HepG2 (cell line): ENCODE results near the gene FHDC1. TPM values are rescaled to one million over a fixed set of nuclear protein-coding genes. Genes with fewer than 3 reads are reported as not detected.

Experiments
- ATAC-seq: fragments of 200-7000 bp; cut with Tn5 transposase; 3 replicates; pipeline ENCODE4 v1.9.1; 2020; ENCODE audit warnings: mild to moderate bottlenecking, moderate library complexity
- BruUV-seq: library from RNA; stranded (reverse); fragments of 400-500 nt; replicated peaks from 2 replicates; lab custom pipeline; 2021; lab: Mats Ljungman, UMichigan
- CTCF ChIA-PET: fragments of 300-600 bp; formaldehyde crosslinking; extraction: SDS; loops from one replicate; lab custom pipeline; 2021; ENCODE audit warnings: low total read pairs, inconsistent platforms, low intra/inter-chr PET ratio; lab: Yijun Ruan, JAX
- POLR2A ChIA-PET: fragments of 350-600 bp; sonication (Branson Sonifier 250); formaldehyde crosslinking; loops from one replicate; lab custom pipeline; 2020; ENCODE audit warnings: antibody characterized with exemption, inconsistent platforms; lab: Yijun Ruan, JAX
- DNase-seq: peaks from one replicate; pipeline ENCODE4 v3.0.0-alpha.2; 2015; ENCODE audit warnings: low spot score
- FAIRE-seq: peaks from 3 replicates; lab custom pipeline; 2011; peaks lifted over from hg19 to GRCh38; lab: Jason Lieb, UNC
- H2AFZ ChIP-seq: one replicate; pipeline ENCODE4 v1.6.1; 2011; ENCODE audit warnings: low read length, inconsistent platforms
- H3K27ac ChIP-seq: fragments of 300-600 bp; 3 replicates; pipeline ENCODE4 v1.8.0; 2011; ENCODE audit warnings: mixed run types, mild to moderate bottlenecking, mixed read lengths, low read length, inconsistent platforms; ENCODE audit not compliant: insufficient read depth; ENCODE audit errors: extremely low read length
- H3K27me3 ChIP-seq, 2 experiments: fragments of 200-600 bp in 1 of 2; 2 replicates in 1 of 2; 3 replicates in 1 of 2; pipeline versions ENCODE4 v1.6.0 to v1.8.0; 2011; ENCODE audit warnings: low read length in 2 of 2, mild to moderate bottlenecking in 2 of 2, moderate library complexity in 2 of 2, inconsistent platforms in 1 of 2; ENCODE audit not compliant: insufficient read depth in 2 of 2, control insufficient read depth in 1 of 2
- H3K36me3 ChIP-seq, 2 experiments: fragments of 200-600 bp in 1 of 2; replicated peaks in 1 of 2; 2 replicates in 1 of 2; 3 replicates in 1 of 2; pipeline versions ENCODE4 v1.5.1 to v1.8.0; 2011; ENCODE audit warnings: low read length in 2 of 2, inconsistent platforms in 1 of 2; ENCODE audit not compliant: insufficient read depth in 2 of 2, control insufficient read depth in 1 of 2
- H3K4me1 ChIP-seq: 2 replicates; pipeline ENCODE4 v1.5.1; 2012; ENCODE audit warnings: low read length, inconsistent platforms; ENCODE audit not compliant: insufficient read depth
- H3K4me2 ChIP-seq: 2 replicates; pipeline ENCODE4 v1.6.0; 2011; ENCODE audit warnings: low read depth, low read length, inconsistent platforms
- H3K4me3 ChIP-seq, 3 experiments: fragments of 200-600 bp in 1 of 3; sonication (generic), shearing (Covaris generic) in 1 of 3; replicated peaks in 1 of 3; 2 replicates each; pipeline ENCODE4 v1.5.1; 2011 to 2016; ENCODE audit warnings: low read length in 3 of 3, inconsistent platforms in 2 of 3, low read depth in 2 of 3, mild to moderate bottlenecking in 2 of 3, control low read depth in 1 of 3, mixed read lengths in 1 of 3; ENCODE audit not compliant: insufficient read depth in 1 of 3
- H3K79me2 ChIP-seq: one replicate; pipeline ENCODE4 v1.6.1; 2011; ENCODE audit warnings: low read length, inconsistent platforms; ENCODE audit not compliant: insufficient read depth
- H3K9ac ChIP-seq: 2 replicates; pipeline ENCODE4 v1.6.0; 2011; ENCODE audit warnings: mild to moderate bottlenecking, low read depth, low read length, inconsistent platforms; ENCODE audit not compliant: insufficient read depth
- H3K9me3 ChIP-seq: 2 replicates; pipeline ENCODE4 v1.5.1; 2012; ENCODE audit warnings: mild to moderate bottlenecking, low read length
- H4K20me1 ChIP-seq: 2 replicates; pipeline ENCODE4 v1.6.0; 2011; ENCODE audit warnings: inconsistent platforms, mild to moderate bottlenecking, low read length, moderate library complexity; ENCODE audit not compliant: insufficient read depth
- ATF7-NPFF ChIP-seq: sonication (generic); formaldehyde crosslinking; IDR thresholded peaks from 2 replicates; pipeline ENCODE4 v1.8.1; 2023; ENCODE audit warnings: mild to moderate bottlenecking, low read depth, missing genetic modification reagents, moderate library complexity
- ATRX ChIP-seq: sonication (generic); formaldehyde crosslinking; IDR thresholded peaks from 2 replicates; pipeline ENCODE4 v1.4.0; 2020; ENCODE audit warnings: missing genetic modification reagents, borderline replicate concordance
- HDAC1 ChIP-seq: sonication (generic); formaldehyde crosslinking; IDR thresholded peaks from 2 replicates; pipeline ENCODE4 v1.5.1; 2020; ENCODE audit warnings: mild to moderate bottlenecking, missing genetic modification reagents
- HOXA5 ChIP-seq: sonication (generic); formaldehyde crosslinking; IDR thresholded peaks from 2 replicates; pipeline ENCODE4 v1.4.0; 2020; ENCODE audit warnings: missing genetic modification reagents
- JUND ChIP-seq: sonication (generic); formaldehyde crosslinking; IDR thresholded peaks from 2 replicates; pipeline ENCODE4 v1.8.0; 2022; ENCODE audit warnings: mild to moderate bottlenecking, missing genetic modification reagents
- MED13 ChIP-seq: sonication (generic); formaldehyde crosslinking; IDR thresholded peaks from 2 replicates; pipeline ENCODE4 v1.5.0; 2020; ENCODE audit warnings: missing genetic modification reagents
- POLR2AphosphoS2 ChIP-seq: IDR thresholded peaks from 2 replicates; pipeline ENCODE4 v1.6.1; 2011; ENCODE audit warnings: low read depth, low read length, improper control_type of control experiment
- RARA ChIP-seq: IDR thresholded peaks from 2 replicates; pipeline ENCODE4 v1.6.1; 2016; ENCODE audit warnings: missing genetic modification reagents, missing compliant biosample characterization
- RFXANK ChIP-seq: IDR thresholded peaks from 2 replicates; pipeline ENCODE4 v1.6.1; 2016
- SRSF9 ChIP-seq: fragments of 200-400 bp; formaldehyde crosslinking; IDR thresholded peaks from 2 replicates; pipeline ENCODE4 v1.6.1; 2018; ENCODE audit warnings: borderline replicate concordance, mild to moderate bottlenecking, low read depth, low read length; ENCODE audit not compliant: insufficient read depth, poor library complexity, severe bottlenecking
- TBX2 ChIP-seq: sonication (generic); formaldehyde crosslinking; IDR thresholded peaks from 2 replicates; pipeline ENCODE4 v1.5.0; 2020; ENCODE audit warnings: missing genetic modification reagents, mild to moderate bottlenecking, borderline replicate concordance
- ZBTB42 ChIP-seq: sonication (generic); formaldehyde crosslinking; IDR thresholded peaks from 2 replicates; pipeline ENCODE4 v1.5.0; 2020; ENCODE audit warnings: mild to moderate bottlenecking, missing genetic modification reagents
- ZNF468 ChIP-seq: sonication (generic); formaldehyde crosslinking; IDR thresholded peaks from 2 replicates; pipeline ENCODE4 v1.8.0; 2022; ENCODE audit warnings: mild to moderate bottlenecking, moderate library complexity, missing genetic modification reagents
- ZSCAN20 ChIP-seq: sonication (generic); formaldehyde crosslinking; IDR thresholded peaks from 2 replicates; pipeline ENCODE4 v1.4.0; 2020; ENCODE audit warnings: missing genetic modification reagents, mild to moderate bottlenecking, borderline replicate concordance
- whole genome bisulfite sequencing: methylation state at CpG from one replicate; pipeline ENCODE4 v1.1.6; 2017; ENCODE audit warnings: low lambda C conversion rate; 5-methylcytosine and 5-hydroxymethylcytosine counted together
- in situ Hi-C: cut with HindIII; loops from 2 replicates; pipeline ENCODE4 v1.10.0; 2017; ENCODE audit warnings: low pct_unique_long_range_greater_than_20kb; ENCODE audit not compliant: extremely low pct_ligation_motif_present
- intact Hi-C: fragments of 100-400 bp; cut with micrococcal nuclease; formaldehyde crosslinking; loops from one replicate; pipeline ENCODE4 v1.10.0; 2022; ENCODE audit not compliant: unreplicated experiment
- polyA plus RNA-seq, 8 experiments: library from polyadenylated mRNA; depleted of rRNA in 3 of 8; stranded (reverse) in 7 of 8; unstranded in 1 of 8; fragments of >200 nt; fragmentation: Illumina TruSeq in 4 of 8; extraction: Trizol in 4 of 8; gene quantifications; 2 replicates each; pipeline versions ENCODE4 v1.2.1 to v1.2.3, GENCODE V29; 2011 to 2016; ENCODE audit warnings: low read depth in 4 of 8, missing spikeins in 1 of 8, mixed read lengths in 1 of 8; ENCODE audit not compliant: insufficient read depth in 1 of 8
- total RNA-seq, 5 experiments: library from RNA; depleted of rRNA; stranded (reverse); fragments of >200 nt; fragmentation: Illumina TruSeq; extraction: Trizol; gene quantifications; 2 replicates each; pipeline ENCODE4 v1.2.3, GENCODE V29; 2016; ENCODE audit warnings: low read depth in 1 of 5
- TF ChIP-seq, protein P1 (sequence below): IDR thresholded peaks from 2 replicates; pipeline ENCODE4 v1.6.1; 2012; ENCODE audit warnings: inconsistent platforms
- TF ChIP-seq, protein P2 (sequence below): sonication (generic); formaldehyde crosslinking; IDR thresholded peaks from 2 replicates; pipeline ENCODE4 v1.4.0; 2020; ENCODE audit warnings: missing genetic modification reagents
- TF ChIP-seq, protein P3 (sequence below): sonication (generic); formaldehyde crosslinking; IDR thresholded peaks from 2 replicates; pipeline ENCODE4 v1.8.0; 2022; ENCODE audit warnings: missing genetic modification reagents, low read depth, mild to moderate bottlenecking, borderline replicate concordance
- TF ChIP-seq, protein P4 (sequence below): sonication (generic); formaldehyde crosslinking; IDR thresholded peaks from 2 replicates; pipeline ENCODE4 v1.5.0; 2020; ENCODE audit warnings: missing genetic modification reagents

The FHDC1 gene
- total and polyA plus RNA-seq, 2 of the 13 experiments (the other 11 are each of a cell fraction or from before 2014, with no cell fraction given): 0.07 to 0.15 TPM

DNA sequence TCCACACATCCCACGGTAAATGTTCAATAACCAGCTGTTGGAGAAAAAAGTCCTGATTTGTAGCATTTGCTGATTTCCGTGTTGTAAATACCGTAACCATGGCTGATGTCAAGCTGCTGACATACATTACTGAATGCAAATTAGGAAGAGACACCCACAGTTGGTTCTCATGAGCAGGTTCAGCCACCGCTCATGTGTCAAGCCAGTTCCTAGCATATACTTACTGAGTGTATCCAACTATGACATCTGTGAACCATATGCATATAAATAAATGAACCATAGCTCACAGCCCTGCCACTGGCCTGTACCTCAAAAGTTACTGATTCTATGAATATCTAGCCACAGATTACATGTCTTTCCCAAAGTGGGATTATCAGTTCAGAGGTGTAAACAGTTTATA lies 29.5 kb downstream of the FHDC1 start:
- no peak for FAIRE-seq
- H4K20me1 ChIP-seq: no peaks in the 10 kb centered on the region
- H3K27ac ChIP-seq: no peak overlapping the region
- ATAC-seq: no peak
- H3K36me3 ChIP-seq: no peaks in the 10 kb centered on the region
- no peak overlapping the region for H3K4me2 ChIP-seq
- TF ChIP-seq, protein P1, sequence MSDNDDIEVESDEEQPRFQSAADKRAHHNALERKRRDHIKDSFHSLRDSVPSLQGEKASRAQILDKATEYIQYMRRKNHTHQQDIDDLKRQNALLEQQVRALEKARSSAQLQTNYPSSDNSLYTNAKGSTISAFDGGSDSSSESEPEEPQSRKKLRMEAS: no peak
- TF ChIP-seq ATRX (CRISPR knock-in tag) (no peak), SRSF9 (no peak), JUND (CRISPR knock-in tag) (no peak), ZSCAN20 (CRISPR knock-in tag) (no peak), ZNF468 (CRISPR knock-in tag) (no peak), RFXANK (CRISPR knock-in tag) (no peak), HDAC1 (CRISPR knock-in tag) (no peak), ZBTB42 (no peak), RARA (CRISPR knock-in tag) (no peak), HOXA5 (no peak), POLR2AphosphoS2 (no peak), MED13 (CRISPR knock-in tag) (no peak), ATF7-NPFF (no peak), TBX2 (CRISPR knock-in tag) (no peak)
- TF ChIP-seq, protein P2, sequence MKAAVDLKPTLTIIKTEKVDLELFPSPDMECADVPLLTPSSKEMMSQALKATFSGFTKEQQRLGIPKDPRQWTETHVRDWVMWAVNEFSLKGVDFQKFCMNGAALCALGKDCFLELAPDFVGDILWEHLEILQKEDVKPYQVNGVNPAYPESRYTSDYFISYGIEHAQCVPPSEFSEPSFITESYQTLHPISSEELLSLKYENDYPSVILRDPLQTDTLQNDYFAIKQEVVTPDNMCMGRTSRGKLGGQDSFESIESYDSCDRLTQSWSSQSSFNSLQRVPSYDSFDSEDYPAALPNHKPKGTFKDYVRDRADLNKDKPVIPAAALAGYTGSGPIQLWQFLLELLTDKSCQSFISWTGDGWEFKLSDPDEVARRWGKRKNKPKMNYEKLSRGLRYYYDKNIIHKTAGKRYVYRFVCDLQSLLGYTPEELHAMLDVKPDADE (CRISPR knock-in tag): no peak
- TF ChIP-seq, protein P3, sequence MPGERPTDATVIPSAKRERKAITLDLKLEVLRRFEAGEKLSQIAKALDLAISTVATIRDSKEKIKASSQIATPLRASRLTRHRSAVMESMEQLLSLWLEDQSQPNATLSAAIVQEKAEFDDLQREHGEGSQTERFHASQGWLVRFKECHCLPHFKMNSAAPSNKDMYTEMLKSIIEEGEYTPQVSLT (CRISPR knock-in tag): no peak
- TF ChIP-seq, protein P4, sequence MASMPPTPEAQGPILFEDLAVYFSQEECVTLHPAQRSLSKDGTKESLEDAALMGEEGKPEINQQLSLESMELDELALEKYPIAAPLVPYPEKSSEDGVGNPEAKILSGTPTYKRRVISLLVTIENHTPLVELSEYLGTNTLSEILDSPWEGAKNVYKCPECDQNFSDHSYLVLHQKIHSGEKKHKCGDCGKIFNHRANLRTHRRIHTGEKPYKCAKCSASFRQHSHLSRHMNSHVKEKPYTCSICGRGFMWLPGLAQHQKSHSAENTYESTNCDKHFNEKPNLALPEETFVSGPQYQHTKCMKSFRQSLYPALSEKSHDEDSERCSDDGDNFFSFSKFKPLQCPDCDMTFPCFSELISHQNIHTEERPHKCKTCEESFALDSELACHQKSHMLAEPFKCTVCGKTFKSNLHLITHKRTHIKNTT: no peak
- WGBS: 96% methylated on average over 4 of the region's 4 CpGs
- no peaks in the 10 kb centered on the region for H3K79me2 ChIP-seq
- no TSS peak for BruUV-seq
- POLR2A ChIA-PET: no interaction called here
- no peaks in the 10 kb centered on the region for H3K9me3 ChIP-seq
- H3K9ac ChIP-seq: no peak overlapping the region
- DNase-seq: no peak
- H2AFZ ChIP-seq: no peak overlapping the region
- H3K27me3 ChIP-seq: no peaks in the 10 kb centered on the region; a peak in 1 of 5 replicates
- peaks cover 8% of the 10 kb centered on the region; the same call in 1 of the 2 replicates for H3K4me1 ChIP-seq
- CTCF ChIA-PET: no interaction called here
- in situ Hi-C loops: no loop called here
- no peak overlapping the region for H3K4me3 ChIP-seq
- intact Hi-C loops: no loop called here
